ENCODE data around the gene SLC38A10. TPM values are rescaled to one million over a fixed set of nuclear protein-coding genes. Genes with fewer than 3 reads are reported as not detected.

SLC38A10 gene
- total RNA-seq, 1 donor from 2014 or later, result 67.5 TPM

- Histone ChIP-seq H3K4me3 (no peak overlapping the region), H3K36me3 (peaks cover 0 to 15% of the 10 kb centered on the region in 2 donors), H3K4me1 (peaks cover 44% of the 10 kb centered on the region), H3K9me3 (no peaks in the 10 kb centered on the region), H3K27ac (no peak overlapping the region), H3K27me3 (no peaks in the 10 kb centered on the region)
- intact Hi-C loops (cut with DNase I), result no loop called here
- TF ChIP-seq POLR2AphosphoS5 (IDR thresholded peaks at IDR 0.05; ENCODE audit: insufficient read depth in 1 of 2, low read depth in 1 of 2), result no peak
- TF ChIP-seq CTCF (IDR thresholded peaks at IDR 0.05), result no peak
- no peak for TF ChIP-seq POLR2A (IDR thresholded peaks at IDR 0.05)
- no peak for DNase-seq (ENCODE audit: extremely low spot score in 2 of 2)
Observed at GRCh38 chr17:81235822-81236740, 59.0 kb downstream of the SLC38A10 start.

GRCh38 chr17:81234940-81235821 is 59.9 kb downstream of the SLC38A10 start:
- DNase-seq (ENCODE audit: extremely low spot score in 2 of 2), result no peak
- no peak for TF ChIP-seq POLR2A (IDR thresholded peaks at IDR 0.05)
- no peak for TF ChIP-seq CTCF (IDR thresholded peaks at IDR 0.05)
- no peak for TF ChIP-seq POLR2AphosphoS5 (IDR thresholded peaks at IDR 0.05; ENCODE audit: insufficient read depth in 1 of 2, low read depth in 1 of 2)
- intact Hi-C loops (cut with DNase I), result no loop called here
- peaks cover 0 to 24% of the 10 kb centered on the region in 2 donors for H3K36me3 ChIP-seq
- no peaks in the 10 kb centered on the region for H3K9me3 ChIP-seq
- peaks cover 35% of the 10 kb centered on the region for H3K4me1 ChIP-seq
- no peak overlapping the region for H3K4me3 ChIP-seq
- no peak overlapping the region for H3K27ac ChIP-seq
- no peaks in the 10 kb centered on the region for H3K27me3 ChIP-seq

GRCh38 chr17:81234506-81234855 is 60.6 kb downstream of the SLC38A10 start:
- no peak overlapping the region for H3K27ac ChIP-seq
- H3K36me3 ChIP-seq, result peaks cover 0 to 31% of the 10 kb centered on the region in 2 donors
- TF ChIP-seq POLR2AphosphoS5 (IDR thresholded peaks at IDR 0.05; ENCODE audit: insufficient read depth in 1 of 2, low read depth in 1 of 2) (no peak), POLR2A (IDR thresholded peaks at IDR 0.05) (no peak), CTCF (IDR thresholded peaks at IDR 0.05) (no peak)
- no peaks in the 10 kb centered on the region for H3K27me3 ChIP-seq
- H3K9me3 ChIP-seq, result no peaks in the 10 kb centered on the region
- intact Hi-C loops (cut with DNase I), result no loop called here
- no peak for DNase-seq (ENCODE audit: extremely low spot score in 2 of 2)
- H3K4me1 ChIP-seq, result peaks cover 28% of the 10 kb centered on the region
- H3K4me3 ChIP-seq, result no peak overlapping the region

GRCh38 chr17:81233811-81234505 is 61.1 kb downstream of the SLC38A10 start:
- intact Hi-C loops (cut with DNase I), result no loop called here
- H3K9me3 ChIP-seq, result no peaks in the 10 kb centered on the region
- H3K4me3 ChIP-seq, result no peak overlapping the region
- peaks cover 0 to 35% of the 10 kb centered on the region in 2 donors for H3K36me3 ChIP-seq
- DNase-seq (ENCODE audit: extremely low spot score in 2 of 2), result no peak
- no peak overlapping the region for H3K27ac ChIP-seq
- peaks cover 27% of the 10 kb centered on the region for H3K4me1 ChIP-seq
- TF ChIP-seq POLR2A (IDR thresholded peaks at IDR 0.05) (no peak), CTCF (IDR thresholded peaks at IDR 0.05) (no peak), POLR2AphosphoS5 (IDR thresholded peaks at IDR 0.05; ENCODE audit: insufficient read depth in 1 of 2, low read depth in 1 of 2) (no peak)
- no peaks in the 10 kb centered on the region for H3K27me3 ChIP-seq
